TTC549 (cell line): ENCODE results near the gene ZNF444.
"Not testable (repeated sequence)": the region's sequence is repeated elsewhere in the genome, so short reads cannot be mapped to it uniquely, and the experiment has no call there.

Experiments
- FAIRE-seq: peaks from 2 replicates; lab custom pipeline; 2012; peaks lifted over from hg19 to GRCh38; lab: Jason Lieb, UNC

Gene ZNF444

GRCh38 chr19:56140583-56141416, at the start of gene ZNF444:
Gene ZNF444 (plus strand): TSS chr19:56141287. CDS start chr19:56146912, 5,625 bp downstream.
- FAIRE-seq, result peak; percentile 96

- FAIRE-seq, result no peak
These were observed 49.1 kb upstream of the ZNF444 start for GRCh38 chr19:56091751-56092546.

GRCh38 chr19:56092685-56093631, 48.1 kb upstream of the ZNF444 start:
- no peak for FAIRE-seq

GRCh38 chr19:56094449-56094848, 46.6 kb upstream of the ZNF444 start:
- no peak for FAIRE-seq

GRCh38 chr19:56096665-56097064, 44.4 kb upstream of the ZNF444 start:
- FAIRE-seq, result no peak

- FAIRE-seq, result no peak
These were observed 43.8 kb upstream of the ZNF444 start for GRCh38 chr19:56097306-56097705.

- no peak for FAIRE-seq
These were observed 43.3 kb upstream of the ZNF444 start for GRCh38 chr19:56097776-56098175.

- FAIRE-seq, result not testable (repeated sequence)
These were observed 42.9 kb upstream of the ZNF444 start for GRCh38 chr19:56098237-56098636.

GRCh38 chr19:56098731-56099568, 42.1 kb upstream of the ZNF444 start:
- no peak for FAIRE-seq

- no peak for FAIRE-seq
These were observed 41.2 kb upstream of the ZNF444 start for GRCh38 chr19:56099638-56100539.

- no peak for FAIRE-seq
These were observed 40.0 kb upstream of the ZNF444 start for GRCh38 chr19:56101095-56101494.

GRCh38 chr19:56101746-56102535, 39.1 kb upstream of the ZNF444 start:
- FAIRE-seq, result no peak

GRCh38 chr19:56103027-56103614, 38.0 kb upstream of the ZNF444 start:
- no peak for FAIRE-seq

GRCh38 chr19:56104423-56104822, 36.7 kb upstream of the ZNF444 start:
- FAIRE-seq, result no peak

- FAIRE-seq, result no peak
These were observed 35.9 kb upstream of the ZNF444 start for GRCh38 chr19:56105090-56105701.

GRCh38 chr19:56105831-56106396, 35.2 kb upstream of the ZNF444 start:
- not testable (repeated sequence) for FAIRE-seq

GRCh38 chr19:56106397-56106849, 34.7 kb upstream of the ZNF444 start:
- no peak for FAIRE-seq

GRCh38 chr19:56106993-56107392, 34.1 kb upstream of the ZNF444 start:
- no peak for FAIRE-seq
